HEK293T (cell line): ENCODE measurements around the gene CACNG7.

Experiments used
- ARNT ChIP-seq: fragments of 450-650 bp; IDR thresholded peaks from 2 replicates; pipeline ENCODE4 v1.6.1; 2017; ENCODE audit warnings: mild to moderate bottlenecking
- BHLHE40 ChIP-seq: fragments of 450-650 bp; IDR thresholded peaks from 2 replicates; pipeline ENCODE4 v1.6.1; 2016; ENCODE audit warnings: mild to moderate bottlenecking, moderate library complexity, borderline replicate concordance
- CTBP1 ChIP-seq: fragments of 450-650 bp; IDR thresholded peaks from 2 replicates; pipeline ENCODE4 v1.6.1; 2016; ENCODE audit warnings: borderline replicate concordance
- FOXA1 ChIP-seq: fragments of 450-650 bp; IDR thresholded peaks from 2 replicates; pipeline ENCODE4 v1.6.1; 2016; ENCODE audit warnings: mild to moderate bottlenecking
- HDGF ChIP-seq: fragments of 450-650 bp; IDR thresholded peaks from 2 replicates; pipeline ENCODE4 v1.6.1; 2017; ENCODE audit warnings: antibody characterized with exemption, borderline replicate concordance
- L3MBTL2 ChIP-seq: fragments of 450-650 bp; conservative IDR thresholded peaks from 2 replicates; pipeline ENCODE4 v1.6.1; 2016; ENCODE audit warnings: mild to moderate bottlenecking
- SP1 ChIP-seq: fragments of 450-650 bp; IDR thresholded peaks from 2 replicates; pipeline ENCODE4 v1.6.1; 2017
- SUZ12 ChIP-seq: fragments of 450-650 bp; IDR thresholded peaks from 2 replicates; pipeline ENCODE4 v1.6.1; 2016; ENCODE audit warnings: mild to moderate bottlenecking
- TARDBP ChIP-seq: fragments of 450-650 bp; IDR thresholded peaks from 2 replicates; pipeline ENCODE4 v1.6.1; 2016
- ZNF384 ChIP-seq: fragments of 450-650 bp; IDR thresholded peaks from 2 replicates; pipeline ENCODE4 v1.6.1; 2016
- TF ChIP-seq, protein P1 (sequence below): fragments of 450-650 bp; IDR thresholded peaks from 2 replicates; pipeline ENCODE4 v1.6.1; 2016

DNA sequence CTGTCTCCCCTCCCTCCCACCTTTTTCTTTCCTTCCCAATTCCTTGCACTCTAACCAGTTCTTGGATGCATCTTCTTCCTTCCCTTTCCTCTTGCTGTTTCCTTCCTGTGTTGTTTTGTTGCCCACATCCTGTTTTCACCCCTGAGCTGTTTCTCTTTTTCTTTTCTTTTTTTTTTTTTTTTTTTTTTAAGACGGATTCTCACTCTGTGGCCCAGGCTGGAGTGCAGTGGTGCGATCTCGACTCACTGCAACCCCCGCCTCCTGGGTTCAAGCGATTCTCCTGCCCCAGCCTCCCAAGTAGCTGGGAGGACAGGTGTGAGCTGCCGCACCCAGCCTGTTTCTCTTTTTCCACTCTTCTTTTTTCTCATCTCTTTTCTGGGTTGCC is 34.5 kb upstream of the CACNG7 start:
- TF ChIP-seq BHLHE40 (no peak), SP1 (no peak), SUZ12 (no peak), ARNT (no peak), CTBP1 (no peak), ZNF384 (no peak), TARDBP (no peak), HDGF (no peak), FOXA1 (no peak), L3MBTL2 (no peak)
- TF ChIP-seq, protein P1, sequence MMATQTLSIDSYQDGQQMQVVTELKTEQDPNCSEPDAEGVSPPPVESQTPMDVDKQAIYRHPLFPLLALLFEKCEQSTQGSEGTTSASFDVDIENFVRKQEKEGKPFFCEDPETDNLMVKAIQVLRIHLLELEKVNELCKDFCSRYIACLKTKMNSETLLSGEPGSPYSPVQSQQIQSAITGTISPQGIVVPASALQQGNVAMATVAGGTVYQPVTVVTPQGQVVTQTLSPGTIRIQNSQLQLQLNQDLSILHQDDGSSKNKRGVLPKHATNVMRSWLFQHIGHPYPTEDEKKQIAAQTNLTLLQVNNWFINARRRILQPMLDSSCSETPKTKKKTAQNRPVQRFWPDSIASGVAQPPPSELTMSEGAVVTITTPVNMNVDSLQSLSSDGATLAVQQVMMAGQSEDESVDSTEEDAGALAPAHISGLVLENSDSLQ: no peak
